Common myeloid progenitor, CD34-positive (primary cell): ENCODE measurements around the gene CLSTN3.

Experiments used
- CTCF ChIA-PET: fragments of 350-600 bp; sonication (Branson Sonifier 250); formaldehyde crosslinking; loops from one replicate; lab custom pipeline; 2021; ENCODE audit warnings: antibody characterized with exemption; lab: Charles Lee
- POLR2A ChIA-PET: fragments of 350-600 bp; sonication (Branson Sonifier 250); formaldehyde crosslinking; loops from one replicate; lab custom pipeline; 2021; ENCODE audit warnings: antibody characterized with exemption; lab: Charles Lee
- DNase-seq, 3 donors: peaks; one replicate each; pipeline versions ENCODE4 v3.0.0 to v3.0.0-alpha.2; 2013
- H3K27ac ChIP-seq, 2 experiments: 1 replicate in 1 of 2; 2 replicates in 1 of 2; pipeline ENCODE4 v1.7.0; 2013; ENCODE audit warnings: inconsistent platforms in 2 of 2, low read length in 2 of 2, mild to moderate bottlenecking in 2 of 2, low read depth in 1 of 2, moderate library complexity in 1 of 2; ENCODE audit not compliant: severe bottlenecking in 2 of 2, insufficient read depth in 1 of 2, poor library complexity in 1 of 2
- H3K27me3 ChIP-seq, 5 experiments: replicated peaks in 2 of 5; 1 replicate in 3 of 5; 2 replicates in 2 of 5; pipeline versions ENCODE4 v1.6.1 to v1.7.0; 2013; ENCODE audit warnings: low read length in 4 of 5, mild to moderate bottlenecking in 2 of 5, moderate library complexity in 2 of 5, inconsistent platforms in 1 of 5; ENCODE audit not compliant: insufficient read depth in 5 of 5, control insufficient read depth in 4 of 5
- H3K36me3 ChIP-seq, 4 experiments: 1 replicate in 2 of 4; 2 replicates in 2 of 4; pipeline versions ENCODE4 v1.6.1 to v1.7.0; 2013; ENCODE audit warnings: low read length in 3 of 4, control low read depth in 1 of 4, mild to moderate bottlenecking in 1 of 4; ENCODE audit not compliant: control insufficient read depth in 4 of 4, insufficient read depth in 4 of 4
- H3K4me1 ChIP-seq, 4 experiments: 1 replicate in 3 of 4; 2 replicates in 1 of 4; pipeline versions ENCODE4 v1.6.1 to v1.7.1; 2013; ENCODE audit warnings: low read length in 3 of 4, mild to moderate bottlenecking in 3 of 4, control low read depth in 1 of 4, inconsistent platforms in 1 of 4, moderate library complexity in 1 of 4; ENCODE audit not compliant: control insufficient read depth in 4 of 4, insufficient read depth in 4 of 4; ENCODE audit errors: control extremely low read depth in 1 of 4
- H3K4me3 ChIP-seq, 7 experiments: 1 replicate in 4 of 7; 2 replicates in 3 of 7; pipeline versions ENCODE4 v1.5.1 to v1.7.0; 2013; ENCODE audit warnings: mild to moderate bottlenecking in 7 of 7, low read length in 6 of 7, moderate library complexity in 6 of 7, inconsistent platforms in 2 of 7, low read depth in 2 of 7, control low read depth in 1 of 7; ENCODE audit not compliant: insufficient read depth in 4 of 7, control insufficient read depth in 1 of 7; ENCODE audit errors: extremely low read depth in 1 of 7
- H3K9me3 ChIP-seq, 5 experiments: 1 replicate in 4 of 5; 2 replicates in 1 of 5; pipeline versions ENCODE4 v1.6.1 to v1.7.1; 2013; ENCODE audit warnings: low read length in 4 of 5, mild to moderate bottlenecking in 2 of 5, inconsistent platforms in 1 of 5, low read depth in 1 of 5, moderate library complexity in 1 of 5; ENCODE audit not compliant: control insufficient read depth in 4 of 5, insufficient read depth in 2 of 5; ENCODE audit errors: control extremely low read depth in 1 of 5
- WGBS: methylation state at CpG from one replicate; pipeline ENCODE4 v1.1.5; 2013; ENCODE audit not compliant: insufficient coverage; 5-methylcytosine and 5-hydroxymethylcytosine counted together

The CLSTN3 gene

GRCh38 chr12:7114851-7115250 is 15.3 kb upstream of the CLSTN3 start:
- Histone ChIP-seq H3K9me3 (no peaks in the 10 kb centered on the region), H3K36me3 (peaks cover 2 to 63% (median 33%) of the 10 kb centered on the region in 4 experiments), H3K4me1 (peaks cover 0 to 9% (median 2%) of the 10 kb centered on the region in 4 experiments), H3K27ac (no peak overlapping the region), H3K4me3 (no peak overlapping the region), H3K27me3 (no peaks in the 10 kb centered on the region)
- ChIA-PET POLR2A (no interaction called here), CTCF (interaction anchor here (4.6 kb wide), 1 partner anchor 169 kb away, joined by 30 read pairs; the partner anchor contains the start of genes C12orf57 and RNU7-1)
- no peak for DNase-seq
- WGBS = 96% methylated on average over 5 of the region's 6 CpGs

GRCh38 chr12:7116196-7116595 is 14.0 kb upstream of the CLSTN3 start:
- ChIA-PET POLR2A (no interaction called here), CTCF (interaction anchor here (0.6 to 0.9 kb wide), 3 partner anchors 9 to 262 kb away, joined by 3 to 5 read pairs (median 3); no protein-coding TSS in a partner anchor)
- H3K27me3 ChIP-seq = no peaks in the 10 kb centered on the region
- H3K9me3 ChIP-seq = no peaks in the 10 kb centered on the region
- 93% methylated on average over 2 of the region's 3 CpGs for WGBS
- DNase-seq = no peak
- no peak overlapping the region for H3K27ac ChIP-seq
- no peak overlapping the region for H3K4me3 ChIP-seq
- no peaks in the 10 kb centered on the region for H3K4me1 ChIP-seq
- peaks cover 2 to 65% (median 35%) of the 10 kb centered on the region in 4 experiments for H3K36me3 ChIP-seq

GRCh38 chr12:7116916-7117315 is 13.3 kb upstream of the CLSTN3 start:
- 100% methylated on average over 7 of the region's 9 CpGs for WGBS
- ChIA-PET CTCF (interaction anchor here (0.9 kb wide), 1 partner anchor 58 kb away, joined by 3 read pairs; no protein-coding TSS in a partner anchor), POLR2A (no interaction called here)
- Histone ChIP-seq H3K4me3 (no peak overlapping the region), H3K27me3 (no peaks in the 10 kb centered on the region), H3K9me3 (no peaks in the 10 kb centered on the region), H3K4me1 (no peaks in the 10 kb centered on the region), H3K36me3 (peaks cover 2 to 67% (median 34%) of the 10 kb centered on the region in 4 experiments), H3K27ac (no peak overlapping the region)
- DNase-seq = no peak

GRCh38 chr12:7117670-7118069 is 12.5 kb upstream of the CLSTN3 start:
- no peak for DNase-seq
- H3K27ac ChIP-seq = no peak overlapping the region
- POLR2A ChIA-PET = no interaction called here
- CTCF ChIA-PET = interaction anchor here (1.8 kb wide), 1 partner anchor 23 kb away, joined by 6 read pairs; no protein-coding TSS in a partner anchor
- WGBS = 100% methylated on average over 3 of the region's 3 CpGs
- H3K36me3 ChIP-seq = peaks cover 2 to 65% (median 34%) of the 10 kb centered on the region in 4 experiments
- no peak overlapping the region for H3K4me3 ChIP-seq
- no peaks in the 10 kb centered on the region for H3K9me3 ChIP-seq
- H3K27me3 ChIP-seq = no peaks in the 10 kb centered on the region
- peaks cover 0 to 2% (median under 1%) of the 10 kb centered on the region in 4 experiments for H3K4me1 ChIP-seq

GRCh38 chr12:7118881-7119280 is 11.3 kb upstream of the CLSTN3 start:
- Histone ChIP-seq H3K9me3 (no peaks in the 10 kb centered on the region), H3K4me3 (no peak overlapping the region), H3K27ac (no peak overlapping the region), H3K4me1 (peaks cover 0 to 14% (median 6%) of the 10 kb centered on the region in 4 experiments), H3K27me3 (no peaks in the 10 kb centered on the region), H3K36me3 (peaks cover 2 to 63% (median 33%) of the 10 kb centered on the region in 4 experiments)
- DNase-seq = no peak
- ChIA-PET POLR2A (no interaction called here), CTCF (interaction anchor here (1.1 to 1.8 kb wide), 2 partner anchors 9 to 22 kb away, joined by 3 to 6 read pairs; no protein-coding TSS in a partner anchor)
- no CpG with 5 or more reads among the region's 3 CpGs for WGBS

GRCh38 chr12:7120166-7120565 is 10.0 kb upstream of the CLSTN3 start:
- H3K9me3 ChIP-seq = no peaks in the 10 kb centered on the region
- POLR2A ChIA-PET = no interaction called here
- CTCF ChIA-PET = interaction anchor here (1.7 to 6.1 kb wide), 2 partner anchors 8 to 11 kb away, joined by 4 to 27 read pairs; partner anchors contain the start of gene C1RL
- DNase-seq = no peak
- H3K4me1 ChIP-seq = peaks cover 0 to 20% (median 10%) of the 10 kb centered on the region in 4 experiments
- H3K4me3 ChIP-seq = no peak overlapping the region
- 98% methylated on average over 5 of the region's 5 CpGs for WGBS
- H3K27me3 ChIP-seq = no peaks in the 10 kb centered on the region
- H3K36me3 ChIP-seq = peaks cover 2 to 50% (median 29%) of the 10 kb centered on the region in 4 experiments
- no peak overlapping the region for H3K27ac ChIP-seq

GRCh38 chr12:7121324-7121723 is 8.8 kb upstream of the CLSTN3 start:
- H3K9me3 ChIP-seq = no peaks in the 10 kb centered on the region
- peaks cover 0 to 20% (median 10%) of the 10 kb centered on the region in 4 experiments for H3K4me1 ChIP-seq
- no peak overlapping the region for H3K27ac ChIP-seq
- peaks cover 2 to 39% (median 19%) of the 10 kb centered on the region in 4 experiments for H3K36me3 ChIP-seq
- CTCF ChIA-PET = interaction anchor here (1.1 to 6.1 kb wide), 3 partner anchors 9 to 13 kb away, joined by 4 to 27 read pairs (median 5); partner anchors contain the start of gene C1RL
- POLR2A ChIA-PET = no interaction called here
- H3K4me3 ChIP-seq = no peak overlapping the region
- no peaks in the 10 kb centered on the region for H3K27me3 ChIP-seq
- no peak for DNase-seq
- 100% methylated on average over 1 of the region's 5 CpGs for WGBS
